Measurements from ENCODE around the gene PARP9.

PARP9 gene

DNA sequence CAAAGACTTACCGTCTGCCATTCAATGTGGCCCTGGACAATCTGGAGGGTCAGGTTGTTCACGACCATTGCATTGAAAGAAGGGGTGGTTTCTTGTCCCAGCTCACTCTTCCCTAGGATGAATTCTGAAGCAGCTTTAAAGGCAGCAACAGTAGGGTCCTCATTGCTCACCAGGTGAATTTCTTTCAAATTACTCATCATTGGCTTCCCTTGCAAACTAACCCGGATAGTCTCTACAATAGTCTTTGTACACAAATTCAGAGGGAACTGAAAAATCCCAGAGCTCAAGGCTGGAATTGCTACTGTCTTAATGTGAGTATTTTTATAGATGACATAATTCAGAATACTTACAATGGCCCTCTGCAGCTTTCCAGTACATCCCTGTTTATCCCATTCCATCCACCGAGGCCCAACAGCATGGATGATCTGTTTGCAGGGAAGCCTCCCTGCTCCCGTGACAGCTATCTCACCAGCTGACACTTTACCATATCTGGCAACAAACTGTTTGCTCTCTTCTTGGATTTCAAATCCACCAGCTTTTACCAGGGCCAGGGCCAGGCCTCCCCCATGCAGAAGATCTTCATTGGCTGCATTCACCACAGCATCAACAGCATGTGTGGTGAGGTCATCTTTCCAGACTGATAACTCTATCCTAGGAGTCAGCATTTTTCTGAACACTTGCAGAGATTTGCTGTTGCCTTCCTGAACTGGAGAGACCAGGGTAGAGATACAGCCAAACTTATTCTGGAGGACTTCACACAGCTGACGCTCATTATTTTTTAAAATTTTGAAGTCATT is 8.6 kb downstream of the PARP9 start:
- no peak overlapping the region for H3K9ac ChIP-seq (ENCODE audit: low read length)
- H3K9me3 ChIP-seq (replicated peaks; ENCODE audit: insufficient read depth, low read length) = no peaks in the 10 kb centered on the region
- DNase-seq = no peak
- H3F3A ChIP-seq (ENCODE audit: insufficient read depth, low read length) = no peaks in the 10 kb centered on the region
- no peaks in the 10 kb centered on the region for H3K4me1 ChIP-seq (ENCODE audit: low read length)
- H3K36me3 ChIP-seq (replicated peaks; ENCODE audit: insufficient read depth, low read length) = no peaks in the 10 kb centered on the region
- H3K79me2 ChIP-seq (ENCODE audit: low read length) = no peaks in the 10 kb centered on the region
- no peaks in the 10 kb centered on the region for H3K9me2 ChIP-seq (replicated peaks; ENCODE audit: insufficient read depth, low read length)
- H3K27me3 ChIP-seq (replicated peaks; ENCODE audit: insufficient read depth, low read length) = no peaks in the 10 kb centered on the region
- no peak overlapping the region for H3K4me2 ChIP-seq (ENCODE audit: low read depth, low read length)
- TF ChIP-seq, protein P1, sequence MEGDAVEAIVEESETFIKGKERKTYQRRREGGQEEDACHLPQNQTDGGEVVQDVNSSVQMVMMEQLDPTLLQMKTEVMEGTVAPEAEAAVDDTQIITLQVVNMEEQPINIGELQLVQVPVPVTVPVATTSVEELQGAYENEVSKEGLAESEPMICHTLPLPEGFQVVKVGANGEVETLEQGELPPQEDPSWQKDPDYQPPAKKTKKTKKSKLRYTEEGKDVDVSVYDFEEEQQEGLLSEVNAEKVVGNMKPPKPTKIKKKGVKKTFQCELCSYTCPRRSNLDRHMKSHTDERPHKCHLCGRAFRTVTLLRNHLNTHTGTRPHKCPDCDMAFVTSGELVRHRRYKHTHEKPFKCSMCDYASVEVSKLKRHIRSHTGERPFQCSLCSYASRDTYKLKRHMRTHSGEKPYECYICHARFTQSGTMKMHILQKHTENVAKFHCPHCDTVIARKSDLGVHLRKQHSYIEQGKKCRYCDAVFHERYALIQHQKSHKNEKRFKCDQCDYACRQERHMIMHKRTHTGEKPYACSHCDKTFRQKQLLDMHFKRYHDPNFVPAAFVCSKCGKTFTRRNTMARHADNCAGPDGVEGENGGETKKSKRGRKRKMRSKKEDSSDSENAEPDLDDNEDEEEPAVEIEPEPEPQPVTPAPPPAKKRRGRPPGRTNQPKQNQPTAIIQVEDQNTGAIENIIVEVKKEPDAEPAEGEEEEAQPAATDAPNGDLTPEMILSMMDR (IDR thresholded peaks at IDR 0.05; ENCODE audit: low read length) = no peak
- TF ChIP-seq EZH2phosphoT487 (IDR thresholded peaks at IDR 0.05; ENCODE audit: low read length) = no peak
- no peak for TF ChIP-seq EZH2 (optimal IDR thresholded peaks at IDR 0.05; ENCODE audit: low read depth, low read length)
- H2AFZ ChIP-seq (ENCODE audit: low read length) = no peak overlapping the region
- no peak overlapping the region for H3K27ac ChIP-seq (ENCODE audit: low read length)
- no peaks in the 10 kb centered on the region for H4K20me1 ChIP-seq (ENCODE audit: insufficient read depth, low read length)
- no peak overlapping the region for H3K4me3 ChIP-seq (ENCODE audit: low read length)

DNA sequence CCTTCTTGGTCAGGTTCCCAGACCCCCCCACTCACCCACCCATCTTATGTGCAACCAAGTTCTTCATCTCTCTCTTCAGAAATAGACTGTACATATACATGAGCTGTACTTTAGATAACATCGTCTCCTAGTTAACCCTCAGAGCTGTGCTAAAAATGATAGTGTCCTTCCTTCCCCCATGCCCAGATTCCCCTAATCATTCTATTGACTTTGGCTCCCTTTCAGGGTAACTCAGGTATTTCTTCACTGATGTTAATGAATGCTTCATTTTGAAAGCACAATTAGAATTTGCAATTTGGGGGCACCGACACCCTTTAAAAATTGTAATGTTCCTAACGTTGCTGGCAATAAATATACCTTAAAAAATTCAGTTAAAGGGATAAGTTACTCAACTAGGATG is 10.9 kb downstream of the PARP9 start:
- H3K27me3 ChIP-seq (replicated peaks; ENCODE audit: insufficient read depth, low read length) = no peaks in the 10 kb centered on the region
- no peak for TF ChIP-seq EZH2phosphoT487 (IDR thresholded peaks at IDR 0.05; ENCODE audit: low read length)
- TF ChIP-seq, protein P1 (IDR thresholded peaks at IDR 0.05; ENCODE audit: low read length) = no peak
- TF ChIP-seq EZH2 (optimal IDR thresholded peaks at IDR 0.05; ENCODE audit: low read depth, low read length) = no peak

DNA sequence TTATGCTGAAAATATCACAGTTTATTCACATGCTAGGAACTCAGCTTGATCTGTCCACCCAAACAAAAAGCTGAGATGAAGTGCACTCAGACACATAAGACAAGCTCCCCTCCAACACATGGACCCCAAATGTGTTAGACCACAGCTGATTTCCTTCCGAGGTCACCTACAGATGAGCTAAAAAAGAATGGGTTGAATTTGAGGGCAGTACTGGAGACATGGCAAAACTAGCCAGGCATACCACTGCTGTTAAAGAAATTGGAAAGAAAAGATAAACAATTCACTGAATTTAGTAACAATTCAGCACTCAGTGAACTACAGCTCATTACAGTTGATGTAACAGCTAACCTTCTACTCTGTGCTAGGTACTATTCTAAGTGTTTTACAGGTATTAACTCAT is 15.5 kb downstream of the PARP9 start:
- Histone ChIP-seq H3K4me2 (ENCODE audit: low read depth, low read length) (no peak overlapping the region), H3K27me3 (replicated peaks; ENCODE audit: insufficient read depth, low read length) (no peaks in the 10 kb centered on the region), H4K20me1 (ENCODE audit: insufficient read depth, low read length) (no peaks in the 10 kb centered on the region), H3K79me2 (ENCODE audit: low read length) (no peaks in the 10 kb centered on the region), H3K4me1 (ENCODE audit: low read length) (no peaks in the 10 kb centered on the region), H3K9ac (ENCODE audit: low read length) (no peak overlapping the region), H3K27ac (ENCODE audit: low read length) (no peak overlapping the region), H2AFZ (ENCODE audit: low read length) (no peak overlapping the region), H3F3A (ENCODE audit: insufficient read depth, low read length) (no peaks in the 10 kb centered on the region), H3K9me3 (replicated peaks; ENCODE audit: insufficient read depth, low read length) (no peaks in the 10 kb centered on the region), H3K36me3 (replicated peaks; ENCODE audit: insufficient read depth, low read length) (no peaks in the 10 kb centered on the region), H3K4me3 (ENCODE audit: low read length) (no peak overlapping the region), H3K9me2 (replicated peaks; ENCODE audit: insufficient read depth, low read length) (no peaks in the 10 kb centered on the region)
- no peak for DNase-seq
- TF ChIP-seq EZH2 (optimal IDR thresholded peaks at IDR 0.05; ENCODE audit: low read depth, low read length) = no peak
- TF ChIP-seq, protein P1 (IDR thresholded peaks at IDR 0.05; ENCODE audit: low read length) = no peak
- no peak for TF ChIP-seq EZH2phosphoT487 (IDR thresholded peaks at IDR 0.05; ENCODE audit: low read length)

More for the DNA sequence above, 10.9 kb downstream of the PARP9 start:
- H2AFZ ChIP-seq (ENCODE audit: low read length) = no peak overlapping the region
- no peak overlapping the region for H3K27ac ChIP-seq (ENCODE audit: low read length)
- no peak overlapping the region for H3K9ac ChIP-seq (ENCODE audit: low read length)
- no peaks in the 10 kb centered on the region for H3K4me1 ChIP-seq (ENCODE audit: low read length)
- no peaks in the 10 kb centered on the region for H3K79me2 ChIP-seq (ENCODE audit: low read length)
- H3F3A ChIP-seq (ENCODE audit: insufficient read depth, low read length) = no peaks in the 10 kb centered on the region
- H3K9me2 ChIP-seq (replicated peaks; ENCODE audit: insufficient read depth, low read length) = no peaks in the 10 kb centered on the region
- no peak overlapping the region for H3K4me3 ChIP-seq (ENCODE audit: low read length)
- no peak overlapping the region for H3K4me2 ChIP-seq (ENCODE audit: low read depth, low read length)
- H3K9me3 ChIP-seq (replicated peaks; ENCODE audit: insufficient read depth, low read length) = no peaks in the 10 kb centered on the region
- DNase-seq = no peak
- no peaks in the 10 kb centered on the region for H4K20me1 ChIP-seq (ENCODE audit: insufficient read depth, low read length)
- no peaks in the 10 kb centered on the region for H3K36me3 ChIP-seq (replicated peaks; ENCODE audit: insufficient read depth, low read length)

Measured in MM.1S (cell line).